Esophagus muscularis mucosa (tissue), 4 donors: ENCODE results near the gene IL20.

Experiments
- CTCF ChIP-seq, 3 experiments: fragments of 200-600 bp in 2 of 3; fragments of 450-650 bp in 1 of 3; sonication (generic) in 2 of 3; IDR thresholded peaks; one replicate each; pipeline ENCODE4 v1.5.1; 2017 to 2019; ENCODE audit warnings: antibody characterized with exemption in 3 of 3, mild to moderate bottlenecking in 2 of 3, moderate library complexity in 1 of 3
- EP300 ChIP-seq: sonication (generic); formaldehyde crosslinking; IDR thresholded peaks from one replicate; pipeline ENCODE4 v1.6.1; 2017; ENCODE audit warnings: antibody characterized with exemption
- POLR2A ChIP-seq: fragments of 450-650 bp; IDR thresholded peaks from one replicate; pipeline ENCODE4 v1.6.1; 2017; ENCODE audit warnings: antibody characterized with exemption, moderate library complexity, mild to moderate bottlenecking, low read depth
- POLR2AphosphoS5 ChIP-seq, 2 donors: sonication (generic); formaldehyde crosslinking; IDR thresholded peaks; one replicate each; pipeline ENCODE4 v1.6.1; 2017; ENCODE audit warnings: antibody characterized with exemption in 2 of 2

GRCh38 chr1:206864939-206865671 lies at the start of gene IL20:
- TF ChIP-seq POLR2AphosphoS5 (IDR thresholded peaks at IDR 0.05), result no peak
- TF ChIP-seq CTCF (IDR thresholded peaks at IDR 0.05), result peak; percentile 43 to 65 (median 44)
- TF ChIP-seq POLR2A, result no peak
- no peak for TF ChIP-seq EP300
